Cardiac muscle cell (in vitro differentiated cells and primary cell): ENCODE measurements around the gene LPP. TPM values are rescaled to one million over a fixed set of nuclear protein-coding genes. Genes with fewer than 3 reads are reported as not detected.
A peak's percentile ranks its signal among the peaks of the same experiment; 100 is the strongest.

Source experiments
- DNase-seq, 2 donors: peaks; one replicate each; pipeline versions ENCODE4 v3.0.0 to v3.0.0-alpha.2; 2010 to 2017; ENCODE audit warnings: low read depth in 1 of 2, low spot score in 1 of 2
- H3K27ac ChIP-seq: fragments of 200-600 bp; sonication (generic); 2 replicates; pipeline ENCODE4 v1.5.1; 2016
- H3K27me3 ChIP-seq: fragments of 200-600 bp; sonication (generic); 2 replicates; pipeline ENCODE4 v1.6.0; 2016; ENCODE audit warnings: control low read depth
- H3K36me3 ChIP-seq: fragments of 200-600 bp; sonication (generic); 2 replicates; pipeline ENCODE4 v1.5.1; 2016; ENCODE audit warnings: control low read depth
- H3K4me1 ChIP-seq: fragments of 200-600 bp; sonication (generic); 2 replicates; pipeline ENCODE4 v1.8.1; 2017; ENCODE audit warnings: low read depth, mild to moderate bottlenecking, mixed run types
- H3K4me3 ChIP-seq: fragments of 200-600 bp; sonication (generic); 2 replicates; pipeline ENCODE4 v1.5.1; 2016; ENCODE audit warnings: mild to moderate bottlenecking
- H3K9me3 ChIP-seq: fragments of 200-600 bp; sonication (generic); 2 replicates; pipeline ENCODE4 v1.5.1; 2017; ENCODE audit warnings: low read depth, mild to moderate bottlenecking, control low read depth
- polyA plus RNA-seq: library from polyadenylated mRNA; unstranded; fragments of >200 nt; fragmentation: Nextera tagmentation; extraction: Ambion mirVana; gene quantifications from 2 replicates; pipeline ENCODE4 v1.2.1, GENCODE V29; 2016
- total RNA-seq: library from RNA; depleted of rRNA; stranded (reverse); fragments of >200 nt; gene quantifications from 2 replicates; pipeline ENCODE4 v1.2.3, GENCODE V29; 2016
- TF ChIP-seq, protein P1 (sequence below): IDR thresholded peaks from 2 replicates; pipeline ENCODE4 v1.5.1; 2012; ENCODE audit warnings: low read depth, mild to moderate bottlenecking, low read length

LPP gene
- total and polyA plus RNA-seq, 2 experiments from 2014 or later = 21.4 to 45.2 TPM

DNA sequence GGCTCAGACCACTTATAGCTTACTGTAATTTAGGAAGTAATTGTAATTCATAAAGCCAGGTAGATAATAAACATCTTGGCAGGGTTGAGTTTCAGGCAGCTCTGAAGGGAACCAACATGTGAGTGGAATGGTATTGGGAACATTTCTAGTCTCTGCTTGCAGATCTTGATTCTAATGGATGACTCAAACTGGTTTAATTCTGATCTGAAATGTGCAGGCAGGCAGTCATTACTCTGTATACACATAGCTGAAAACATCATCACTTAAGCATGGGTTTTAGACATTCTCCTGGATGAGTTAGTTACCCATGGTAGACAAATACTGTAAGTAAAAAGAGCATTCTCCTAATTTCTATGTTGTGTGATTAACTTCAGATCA, 700.8 kb downstream of the LPP start:
- Histone ChIP-seq H3K27ac (no peak overlapping the region), H3K9me3 (no peaks in the 10 kb centered on the region), H3K4me1 (no peaks in the 10 kb centered on the region), H3K36me3 (no peaks in the 10 kb centered on the region), H3K4me3 (no peak overlapping the region), H3K27me3 (no peaks in the 10 kb centered on the region)
- TF ChIP-seq, protein P1, sequence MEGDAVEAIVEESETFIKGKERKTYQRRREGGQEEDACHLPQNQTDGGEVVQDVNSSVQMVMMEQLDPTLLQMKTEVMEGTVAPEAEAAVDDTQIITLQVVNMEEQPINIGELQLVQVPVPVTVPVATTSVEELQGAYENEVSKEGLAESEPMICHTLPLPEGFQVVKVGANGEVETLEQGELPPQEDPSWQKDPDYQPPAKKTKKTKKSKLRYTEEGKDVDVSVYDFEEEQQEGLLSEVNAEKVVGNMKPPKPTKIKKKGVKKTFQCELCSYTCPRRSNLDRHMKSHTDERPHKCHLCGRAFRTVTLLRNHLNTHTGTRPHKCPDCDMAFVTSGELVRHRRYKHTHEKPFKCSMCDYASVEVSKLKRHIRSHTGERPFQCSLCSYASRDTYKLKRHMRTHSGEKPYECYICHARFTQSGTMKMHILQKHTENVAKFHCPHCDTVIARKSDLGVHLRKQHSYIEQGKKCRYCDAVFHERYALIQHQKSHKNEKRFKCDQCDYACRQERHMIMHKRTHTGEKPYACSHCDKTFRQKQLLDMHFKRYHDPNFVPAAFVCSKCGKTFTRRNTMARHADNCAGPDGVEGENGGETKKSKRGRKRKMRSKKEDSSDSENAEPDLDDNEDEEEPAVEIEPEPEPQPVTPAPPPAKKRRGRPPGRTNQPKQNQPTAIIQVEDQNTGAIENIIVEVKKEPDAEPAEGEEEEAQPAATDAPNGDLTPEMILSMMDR = no peak
- DNase-seq = no peak

DNA sequence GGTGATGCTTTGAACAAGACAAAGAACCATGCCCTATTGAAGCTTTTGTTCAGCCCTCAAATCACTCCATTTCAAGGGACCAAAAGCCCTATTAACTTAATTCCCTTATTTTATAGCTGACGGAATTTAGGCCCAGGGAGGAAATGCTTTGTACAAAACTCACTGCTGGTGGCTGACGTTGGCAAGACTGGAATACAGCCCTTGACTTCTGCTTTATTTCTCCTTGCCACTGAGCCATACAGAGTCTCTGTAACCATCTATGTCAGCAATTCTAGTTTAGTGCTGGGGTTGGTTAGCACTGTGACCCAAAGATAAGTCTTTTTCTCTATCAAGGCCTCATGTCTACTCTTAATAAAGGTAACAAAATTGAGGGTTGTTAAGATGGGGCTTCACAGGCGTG, 701.7 kb downstream of the LPP start:
- Histone ChIP-seq H3K4me1 (no peaks in the 10 kb centered on the region), H3K4me3 (no peak overlapping the region), H3K27me3 (no peaks in the 10 kb centered on the region), H3K9me3 (no peaks in the 10 kb centered on the region), H3K27ac (no peak overlapping the region), H3K36me3 (no peaks in the 10 kb centered on the region)
- no peak for DNase-seq
- TF ChIP-seq, protein P1 = no peak

DNA sequence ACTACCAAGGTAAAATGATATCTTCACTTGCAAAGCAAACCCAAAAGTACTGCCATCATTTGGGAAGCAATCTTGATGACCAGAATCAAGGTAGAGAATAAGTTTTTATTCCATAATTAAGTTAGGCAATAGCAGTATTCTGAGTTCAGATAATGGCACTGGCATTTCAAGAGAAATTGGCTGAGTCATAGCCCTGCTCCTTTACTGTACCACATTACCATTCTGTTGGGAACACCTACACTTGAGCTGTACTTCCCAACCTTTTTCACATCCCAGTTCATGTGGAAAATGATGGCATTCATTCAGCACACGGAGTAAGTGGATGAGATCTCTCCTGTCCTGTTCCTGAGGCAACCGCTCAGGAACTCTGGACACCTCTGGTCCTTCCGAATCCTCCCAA, 706.2 kb downstream of the LPP start:
- Histone ChIP-seq H3K4me3 (no peak overlapping the region), H3K36me3 (no peaks in the 10 kb centered on the region), H3K27me3 (no peaks in the 10 kb centered on the region), H3K4me1 (peaks cover 8% of the 10 kb centered on the region), H3K27ac (no peak overlapping the region), H3K9me3 (no peaks in the 10 kb centered on the region)
- DNase-seq = peak in 1 of 2 donors; percentile 32
- TF ChIP-seq, protein P1 = no peak

DNA sequence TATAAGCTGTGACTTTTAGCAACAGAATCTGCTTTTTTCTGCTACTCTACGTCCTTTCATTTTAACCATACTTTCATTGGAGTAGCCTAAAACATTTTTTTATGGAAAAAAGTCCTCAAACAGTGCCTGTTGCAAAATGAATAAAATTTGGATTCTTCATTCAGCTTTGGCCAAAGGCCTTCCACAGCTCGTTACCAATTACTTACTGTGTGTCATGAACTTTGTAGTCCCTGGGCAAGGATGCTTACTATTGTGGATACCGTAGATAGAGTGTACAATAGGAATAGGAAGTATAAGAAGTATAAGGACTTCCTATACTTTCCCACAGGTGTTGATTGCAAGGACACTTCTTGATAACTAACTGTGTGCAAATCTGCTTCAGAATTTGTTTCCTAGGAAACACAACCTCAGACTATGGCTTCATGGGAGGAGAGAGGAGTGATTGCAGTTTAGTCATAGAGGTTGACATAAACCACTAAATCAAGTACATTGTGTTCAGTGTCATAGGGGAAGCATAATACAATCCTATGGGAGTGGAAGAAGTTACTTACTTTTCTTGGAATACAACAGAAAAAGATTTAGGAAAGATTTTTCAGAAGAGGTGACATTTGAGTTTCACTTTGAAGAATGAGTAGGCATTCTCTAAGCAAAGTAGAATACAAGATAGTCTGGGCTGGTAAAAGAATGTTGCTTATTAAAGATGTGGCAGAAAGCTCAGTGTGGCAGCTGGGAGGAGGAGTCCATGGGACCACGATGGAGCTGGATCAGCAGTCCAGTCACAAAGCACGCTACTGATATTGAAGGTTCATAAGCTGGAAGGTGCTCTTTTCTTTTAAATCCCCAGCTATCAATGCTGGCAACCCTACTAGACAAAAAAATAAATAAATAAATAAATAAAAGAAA, 708.1 kb downstream of the LPP start:
- Histone ChIP-seq H3K4me1 (peaks cover 8% of the 10 kb centered on the region), H3K27ac (no peak overlapping the region), H3K27me3 (no peaks in the 10 kb centered on the region), H3K4me3 (no peak overlapping the region), H3K9me3 (no peaks in the 10 kb centered on the region), H3K36me3 (no peaks in the 10 kb centered on the region)
- DNase-seq = peak in 1 of 2 donors; percentile 53
- TF ChIP-seq, protein P1 = no peak

DNA sequence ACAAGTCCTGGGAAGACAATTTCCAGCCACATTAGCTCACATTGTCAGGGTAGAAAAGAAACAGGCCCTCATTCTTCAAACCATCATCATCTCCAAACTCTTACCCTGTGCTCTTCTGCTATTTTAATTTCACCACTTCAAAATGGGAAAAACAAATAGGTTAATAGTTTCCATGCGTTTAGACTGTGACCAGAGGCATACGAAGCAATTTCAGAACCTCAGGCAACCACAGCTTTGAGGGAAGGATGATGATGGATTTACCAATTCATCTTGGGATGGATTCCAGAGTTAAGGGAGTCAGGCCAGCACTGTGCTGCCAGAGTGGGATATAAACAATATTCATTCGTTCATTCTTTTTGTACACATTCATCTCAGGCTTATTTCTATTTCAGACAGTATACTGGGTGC, 710.0 kb downstream of the LPP start:
- H3K4me3 ChIP-seq = no peak overlapping the region
- H3K27ac ChIP-seq = no peak overlapping the region
- no peaks in the 10 kb centered on the region for H3K9me3 ChIP-seq
- TF ChIP-seq, protein P1 = no peak
- DNase-seq = peak in 1 of 2 donors; percentile 53
- H3K36me3 ChIP-seq = no peaks in the 10 kb centered on the region
- H3K4me1 ChIP-seq = peaks cover 8% of the 10 kb centered on the region
- H3K27me3 ChIP-seq = no peaks in the 10 kb centered on the region
